ENCODE data around the gene PLXNB2. TPM values are rescaled to one million over a fixed set of nuclear protein-coding genes. Genes with fewer than 3 reads are reported as not detected.
"Not testable (repeated sequence)": the region's sequence is repeated elsewhere in the genome, so short reads cannot be mapped to it uniquely, and the experiment has no call there.

The PLXNB2 gene
- total RNA-seq, 1 experiment from 2014 or later = 353 TPM

DNA sequence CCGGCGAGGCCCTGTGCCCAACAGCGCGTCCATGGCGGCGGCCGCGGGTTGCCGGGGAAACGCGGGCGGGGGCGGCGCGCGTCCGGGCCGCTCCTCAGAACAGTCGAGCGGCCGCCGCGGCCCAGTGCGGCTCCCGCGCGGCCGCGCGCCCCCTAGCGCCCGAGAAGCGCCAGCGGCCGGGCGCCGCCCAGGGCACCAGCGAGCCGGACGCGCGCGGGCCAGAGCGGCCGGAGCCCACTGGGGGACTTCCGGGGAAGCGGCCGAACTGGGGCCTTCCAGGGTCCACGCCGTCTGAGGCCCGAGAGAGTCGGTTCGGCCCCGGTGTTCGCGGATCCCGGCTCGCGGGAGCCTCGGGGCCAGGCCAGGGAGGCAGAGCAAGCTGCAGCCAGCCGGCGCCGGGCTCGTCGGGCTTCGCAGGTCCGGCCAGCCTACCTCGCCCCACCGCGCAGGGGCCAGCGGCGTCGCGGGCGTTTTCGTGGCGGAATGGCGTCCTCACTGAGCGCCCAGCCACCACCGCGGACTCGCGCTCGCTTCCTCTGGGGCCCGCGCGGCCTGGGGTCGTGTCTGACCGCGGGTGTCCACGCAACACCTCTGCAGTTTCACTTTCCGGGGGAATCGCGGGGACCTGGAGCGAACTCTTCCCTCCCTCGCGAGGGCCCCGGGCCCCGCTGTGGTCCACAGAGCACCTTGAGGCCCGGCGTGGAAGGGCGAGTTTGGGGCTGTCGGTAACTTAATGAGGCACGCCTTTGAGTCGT, 19.7 kb upstream of the PLXNB2 start, which contains the start of gene DENND6B:
Gene DENND6B (minus strand): TSS at position 57 of the 755 bp plus-strand sequence. CDS start 24 bp downstream, at position 33.
- DNase-seq (ENCODE audit: low read depth) = peak; percentile 80
- in situ Hi-C loops (cut with HindIII; ENCODE audit: low pct_unique_long_range_greater_than_20kb, low sequenced_read_pairs) = no loop called here

DNA sequence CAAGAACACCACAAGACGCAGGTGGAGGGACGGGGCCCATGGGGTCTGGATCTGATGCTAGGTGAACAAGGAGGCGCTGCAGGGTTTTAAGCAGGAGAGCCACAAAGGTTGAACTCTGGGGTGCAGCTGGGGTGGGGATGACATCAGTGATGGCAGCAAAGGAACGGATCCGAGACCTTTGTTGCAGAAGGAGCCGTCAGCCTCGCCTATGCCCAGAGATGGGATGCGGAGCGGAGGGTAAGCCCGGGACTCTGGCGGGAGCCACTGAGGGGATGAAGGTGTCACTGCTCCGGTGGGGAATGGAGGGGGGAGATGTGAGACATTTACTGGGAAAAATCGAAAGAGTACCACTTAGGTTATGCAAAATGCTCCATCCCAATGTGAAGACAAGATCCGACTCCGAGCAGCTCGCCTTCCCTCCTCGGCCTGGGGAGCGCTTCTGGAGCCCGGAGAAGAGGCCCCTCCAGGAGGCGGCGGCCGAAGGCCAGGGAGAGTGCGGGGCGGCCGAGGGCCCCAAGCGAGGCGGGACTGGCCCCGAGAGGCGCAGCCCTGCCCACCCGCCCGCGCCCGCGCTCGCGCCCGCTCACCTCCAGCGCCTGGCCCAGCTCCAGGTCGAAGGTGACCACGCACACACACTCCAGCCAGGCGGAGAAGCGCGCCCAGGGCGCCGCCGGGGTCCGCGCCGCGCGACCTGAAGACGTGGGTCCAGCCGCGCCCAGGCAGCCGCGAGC, 18.9 kb upstream of the PLXNB2 start:
- no peak for DNase-seq (ENCODE audit: low read depth)
- in situ Hi-C loops (cut with HindIII; ENCODE audit: low pct_unique_long_range_greater_than_20kb, low sequenced_read_pairs) = no loop called here

DNA sequence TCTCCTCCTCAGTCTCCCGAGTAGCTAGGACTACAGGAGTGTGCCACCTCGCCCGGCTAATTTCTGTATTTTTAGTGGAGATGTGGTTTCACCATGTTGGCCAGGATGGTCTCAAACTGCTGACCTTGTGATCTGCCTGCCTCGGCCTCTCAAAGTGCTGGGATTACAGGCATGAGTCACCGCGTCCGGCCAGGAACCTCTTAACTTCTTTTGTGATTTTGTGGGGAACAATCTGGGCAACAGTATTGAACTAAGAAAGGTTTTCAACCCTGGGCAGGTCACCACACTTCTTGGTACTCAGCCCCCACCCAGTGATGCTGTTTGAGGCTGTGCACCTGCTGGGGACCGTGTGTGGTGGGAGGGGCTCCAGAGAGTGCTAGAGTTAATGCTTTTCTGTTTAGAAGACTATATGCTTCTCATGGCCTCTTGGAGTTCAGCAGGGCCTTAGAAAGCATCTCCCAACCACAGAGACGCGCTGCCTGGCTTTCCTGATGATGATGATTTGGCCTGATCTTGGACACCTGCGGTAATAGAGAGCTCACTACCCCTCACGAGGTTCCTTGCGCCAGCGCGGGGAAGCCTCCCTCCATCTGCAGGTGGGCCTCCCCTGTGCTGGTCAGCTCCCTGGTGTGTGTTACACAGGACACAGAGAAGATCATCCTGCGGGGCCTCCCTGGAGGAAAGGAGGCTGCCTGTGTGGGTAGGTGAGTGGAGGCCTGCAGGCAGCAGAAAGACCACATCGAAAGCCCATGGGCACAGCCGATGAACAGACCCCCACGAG, 18.2 kb upstream of the PLXNB2 start:
- in situ Hi-C loops (cut with HindIII; ENCODE audit: low pct_unique_long_range_greater_than_20kb, low sequenced_read_pairs) = no loop called here
- no peak for DNase-seq (ENCODE audit: low read depth)

DNA sequence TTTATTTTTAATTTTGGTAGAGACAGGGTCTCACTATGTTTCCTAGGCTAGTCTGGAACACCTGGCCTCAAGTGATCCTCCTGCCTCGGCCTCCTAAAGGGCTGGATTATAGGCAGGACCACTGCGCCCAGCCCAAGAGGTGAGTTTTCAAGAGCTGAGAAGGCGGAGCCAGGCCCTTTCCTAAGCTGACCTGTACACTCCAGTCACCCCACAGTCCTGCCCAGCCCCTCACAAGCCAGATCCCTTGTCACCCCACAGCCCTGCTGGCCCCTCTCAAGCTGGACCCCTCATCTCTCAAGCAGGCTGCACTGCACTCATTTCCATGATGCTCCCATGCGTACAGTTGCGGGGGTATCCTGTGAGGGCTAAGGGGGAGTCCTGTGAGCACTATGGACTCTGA, 16.5 kb upstream of the PLXNB2 start:
- in situ Hi-C loops (cut with HindIII; ENCODE audit: low pct_unique_long_range_greater_than_20kb, low sequenced_read_pairs) = no loop called here
- no peak for DNase-seq (ENCODE audit: low read depth)

DNA sequence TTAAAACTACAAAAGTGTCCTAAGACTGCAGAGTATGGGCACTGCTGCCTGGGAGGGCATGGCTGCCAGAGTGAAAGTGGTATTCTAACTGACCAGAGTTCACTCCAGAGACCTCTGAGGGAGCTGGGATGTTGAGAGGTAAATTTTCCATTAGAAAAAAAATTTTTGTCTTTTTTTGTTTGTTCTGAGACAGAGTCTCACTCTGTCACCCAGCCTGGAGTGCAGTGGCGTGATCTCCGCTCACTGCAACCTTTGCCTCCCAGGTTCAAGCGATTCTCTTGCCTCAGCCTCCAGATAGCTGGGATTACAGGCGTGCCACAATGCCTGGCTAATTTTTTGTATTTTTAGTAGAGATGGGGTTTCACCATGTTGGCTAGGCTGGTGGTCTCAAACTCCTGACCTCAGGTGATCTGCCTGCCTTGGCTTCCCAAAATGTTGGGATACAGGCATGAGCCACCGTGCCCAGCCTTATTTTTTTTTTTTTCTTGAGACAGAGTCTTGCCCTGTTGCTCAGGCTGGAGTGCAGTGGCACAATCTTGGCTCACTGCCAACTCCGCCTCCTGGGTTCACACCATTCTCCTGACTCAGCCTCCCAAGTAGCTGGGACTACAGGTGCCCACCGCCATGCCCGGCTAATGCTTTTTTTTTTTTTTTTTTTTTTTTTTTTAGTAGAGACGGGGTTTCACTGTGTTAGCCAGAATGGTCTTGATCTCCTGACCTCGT, 15.1 kb upstream of the PLXNB2 start:
- DNase-seq (ENCODE audit: low read depth); in situ Hi-C loops (cut with HindIII; ENCODE audit: low pct_unique_long_range_greater_than_20kb, low sequenced_read_pairs): not testable (repeated sequence)

DNA sequence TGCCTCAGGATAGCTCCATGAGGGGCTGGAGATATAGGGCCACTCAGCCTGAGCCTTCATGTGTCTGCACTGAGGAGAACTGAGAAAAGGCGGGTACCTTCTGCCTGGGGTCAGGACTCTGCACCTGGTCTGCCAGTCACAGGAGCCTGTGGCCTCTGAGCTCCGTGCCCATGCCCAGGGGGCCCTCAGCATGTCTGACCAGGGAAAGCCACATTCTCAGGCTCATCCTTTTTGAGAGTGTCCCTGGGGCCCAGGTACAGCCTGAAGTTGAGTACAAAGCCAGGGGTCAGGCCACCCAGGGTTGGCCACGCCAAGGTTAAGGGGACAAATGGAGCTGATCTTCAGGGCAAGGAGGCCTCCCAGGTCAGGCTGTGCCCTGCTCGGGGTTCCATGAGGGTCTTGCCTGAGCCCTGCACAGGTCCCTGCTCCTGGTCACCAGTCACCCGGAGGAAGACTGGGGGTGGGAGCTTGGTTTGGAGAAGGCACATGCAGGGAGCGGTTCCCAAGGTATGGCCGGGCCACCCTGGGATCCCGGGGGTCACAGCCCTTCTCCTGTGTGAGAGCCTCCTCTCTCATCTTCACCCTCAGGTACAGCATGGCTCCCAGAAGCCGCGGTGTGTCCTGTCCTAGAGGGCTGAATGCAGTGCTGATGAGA, 13.4 kb upstream of the PLXNB2 start:
- in situ Hi-C loops (cut with HindIII; ENCODE audit: low pct_unique_long_range_greater_than_20kb, low sequenced_read_pairs) = no loop called here

DNA sequence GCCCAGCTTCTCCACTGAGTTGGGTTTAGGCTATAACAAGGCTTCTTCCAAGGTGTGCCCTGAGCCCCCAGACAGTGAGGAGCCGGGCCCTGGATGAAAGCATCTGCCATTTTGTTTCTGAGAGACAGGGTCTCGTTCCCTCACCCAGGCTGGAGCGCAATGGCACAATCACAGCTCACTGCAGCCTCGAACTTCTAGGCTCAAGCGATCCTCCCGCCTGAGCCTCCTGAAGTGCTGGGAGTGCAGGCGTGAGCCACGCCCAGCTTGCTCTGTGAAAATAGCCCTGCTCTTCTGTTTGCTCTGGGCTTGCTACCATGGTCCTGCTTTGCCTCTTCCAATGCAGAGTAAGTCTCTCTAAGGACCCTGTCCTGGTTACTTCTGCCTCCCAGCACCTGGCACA, 12.7 kb upstream of the PLXNB2 start:
- in situ Hi-C loops (cut with HindIII; ENCODE audit: low pct_unique_long_range_greater_than_20kb, low sequenced_read_pairs) = no loop called here
- DNase-seq (ENCODE audit: low read depth) = no peak

More for the DNA sequence above, 13.4 kb upstream of the PLXNB2 start:
- no peak for DNase-seq (ENCODE audit: low read depth)

DNA sequence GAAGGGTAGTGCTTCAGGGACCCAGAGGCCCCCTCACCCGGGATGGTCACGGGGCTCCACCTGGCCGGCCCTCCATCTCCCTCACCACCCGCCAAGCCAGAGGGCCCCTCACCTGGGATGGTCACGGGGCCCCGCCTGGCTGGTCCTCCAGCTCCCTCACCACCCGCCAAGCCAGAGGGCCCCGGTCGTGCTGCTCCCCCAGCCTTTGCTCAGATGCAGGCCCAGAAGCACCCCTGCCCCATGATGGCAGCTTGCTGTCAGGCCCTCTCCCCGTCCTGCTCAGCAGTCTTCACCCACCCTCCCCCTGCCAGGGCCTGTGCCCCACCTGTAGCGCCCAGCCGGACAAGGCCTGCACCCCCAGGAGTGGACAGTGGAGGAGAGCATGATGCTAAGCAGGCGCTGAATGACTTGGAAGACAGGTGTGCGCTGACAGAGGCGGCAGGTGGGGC, 12.1 kb upstream of the PLXNB2 start:
- in situ Hi-C loops (cut with HindIII; ENCODE audit: low pct_unique_long_range_greater_than_20kb, low sequenced_read_pairs) = no loop called here
- no peak for DNase-seq (ENCODE audit: low read depth)

DNA sequence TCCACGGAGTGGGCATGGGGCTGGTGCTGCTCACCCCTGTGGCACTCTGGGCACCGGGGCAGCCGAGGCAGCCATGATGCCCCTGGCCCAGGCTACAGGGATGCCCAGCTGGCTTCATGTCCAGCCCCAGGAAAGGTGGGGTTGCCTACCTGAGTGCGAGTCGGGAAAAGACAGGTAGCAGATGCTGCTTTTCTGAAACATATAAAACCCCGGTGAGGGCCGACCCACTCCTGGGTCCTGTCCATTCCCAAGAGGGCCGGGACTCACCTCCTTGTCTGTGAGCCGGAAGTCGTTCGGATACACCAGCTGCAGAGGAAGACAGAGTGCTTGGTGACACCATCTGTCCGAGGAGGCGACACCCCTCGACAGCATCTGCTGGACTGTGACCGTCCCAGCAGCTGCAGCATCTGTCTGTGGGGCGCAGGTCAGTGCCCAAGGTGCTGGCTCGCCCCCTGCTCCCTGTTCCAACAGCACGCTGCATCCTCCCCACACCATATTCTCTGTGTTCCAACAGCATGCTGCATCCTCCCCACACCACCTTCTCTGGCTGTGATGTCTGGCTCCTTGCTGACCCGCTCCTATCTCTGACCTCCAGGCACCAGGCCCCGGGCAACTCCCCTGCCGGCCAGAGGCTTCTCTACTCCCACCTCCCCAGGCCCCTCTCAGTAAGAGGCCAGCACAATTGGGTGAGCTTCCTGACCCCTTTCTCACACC, 11.4 kb upstream of the PLXNB2 start:
- in situ Hi-C loops (cut with HindIII; ENCODE audit: low pct_unique_long_range_greater_than_20kb, low sequenced_read_pairs) = no loop called here
- DNase-seq (ENCODE audit: low read depth) = no peak

DNA sequence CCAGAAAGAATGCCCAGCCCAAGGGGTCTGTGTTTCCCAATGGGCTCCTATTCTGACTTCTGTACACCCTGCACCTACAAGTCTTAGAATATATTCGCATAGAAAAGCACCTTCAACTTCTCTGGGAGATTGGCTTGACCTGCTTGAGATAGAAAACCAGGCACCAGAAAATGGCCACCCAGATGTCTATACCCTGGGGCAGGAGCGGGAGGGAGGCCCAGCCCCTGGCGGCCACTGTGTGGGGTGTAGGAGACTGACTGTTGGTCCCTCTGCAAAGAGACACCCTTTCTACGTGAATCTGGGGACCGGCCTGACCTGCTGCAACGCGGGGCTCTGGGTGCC, 10.9 kb upstream of the PLXNB2 start:
- in situ Hi-C loops (cut with HindIII; ENCODE audit: low pct_unique_long_range_greater_than_20kb, low sequenced_read_pairs) = no loop called here
- DNase-seq (ENCODE audit: low read depth) = no peak

DNA sequence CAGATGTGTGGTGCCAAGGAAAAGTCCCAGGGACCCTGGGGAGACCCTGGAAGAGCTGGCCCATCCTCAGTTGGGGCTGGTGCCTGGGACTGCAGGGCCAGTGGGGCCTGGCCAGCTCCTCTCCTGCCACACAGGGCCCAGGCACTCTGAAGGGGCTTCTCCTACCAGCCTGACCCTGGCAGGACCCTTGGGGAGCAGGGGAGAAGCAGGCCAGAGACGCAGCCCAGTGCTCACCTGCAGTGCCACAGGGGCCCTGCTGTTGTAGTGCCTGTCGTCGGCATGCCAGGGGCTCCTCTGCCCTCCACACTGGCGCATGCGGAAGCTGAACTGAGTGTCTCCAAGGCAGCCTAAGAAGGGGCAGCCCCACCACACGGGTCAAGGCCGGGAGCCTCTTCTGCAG, 10.2 kb upstream of the PLXNB2 start:
- in situ Hi-C loops (cut with HindIII; ENCODE audit: low pct_unique_long_range_greater_than_20kb, low sequenced_read_pairs) = no loop called here
- no peak for DNase-seq (ENCODE audit: low read depth)

DNA sequence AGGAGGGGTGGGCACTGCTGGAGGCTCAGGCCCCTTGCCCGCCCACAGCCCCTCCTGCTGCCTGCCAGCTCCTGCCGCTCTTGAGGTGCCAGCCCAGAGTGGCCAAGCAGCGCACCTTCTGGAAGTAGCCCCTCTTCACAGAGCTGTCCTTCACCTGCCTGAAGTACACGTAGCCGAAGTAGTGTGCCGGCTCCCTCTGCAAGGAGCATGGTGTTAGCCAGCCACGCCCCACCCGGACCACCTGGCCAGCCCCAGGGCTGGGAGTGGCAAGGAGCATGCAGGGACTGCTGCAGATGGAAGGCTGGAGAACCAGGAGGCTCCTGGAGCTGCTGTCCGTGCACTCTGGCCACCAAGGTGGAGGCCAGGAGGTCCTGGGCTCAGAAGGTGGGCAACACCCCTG, 9.7 kb upstream of the PLXNB2 start:
- in situ Hi-C loops (cut with HindIII; ENCODE audit: low pct_unique_long_range_greater_than_20kb, low sequenced_read_pairs) = no loop called here
- DNase-seq (ENCODE audit: low read depth) = no peak

DNA sequence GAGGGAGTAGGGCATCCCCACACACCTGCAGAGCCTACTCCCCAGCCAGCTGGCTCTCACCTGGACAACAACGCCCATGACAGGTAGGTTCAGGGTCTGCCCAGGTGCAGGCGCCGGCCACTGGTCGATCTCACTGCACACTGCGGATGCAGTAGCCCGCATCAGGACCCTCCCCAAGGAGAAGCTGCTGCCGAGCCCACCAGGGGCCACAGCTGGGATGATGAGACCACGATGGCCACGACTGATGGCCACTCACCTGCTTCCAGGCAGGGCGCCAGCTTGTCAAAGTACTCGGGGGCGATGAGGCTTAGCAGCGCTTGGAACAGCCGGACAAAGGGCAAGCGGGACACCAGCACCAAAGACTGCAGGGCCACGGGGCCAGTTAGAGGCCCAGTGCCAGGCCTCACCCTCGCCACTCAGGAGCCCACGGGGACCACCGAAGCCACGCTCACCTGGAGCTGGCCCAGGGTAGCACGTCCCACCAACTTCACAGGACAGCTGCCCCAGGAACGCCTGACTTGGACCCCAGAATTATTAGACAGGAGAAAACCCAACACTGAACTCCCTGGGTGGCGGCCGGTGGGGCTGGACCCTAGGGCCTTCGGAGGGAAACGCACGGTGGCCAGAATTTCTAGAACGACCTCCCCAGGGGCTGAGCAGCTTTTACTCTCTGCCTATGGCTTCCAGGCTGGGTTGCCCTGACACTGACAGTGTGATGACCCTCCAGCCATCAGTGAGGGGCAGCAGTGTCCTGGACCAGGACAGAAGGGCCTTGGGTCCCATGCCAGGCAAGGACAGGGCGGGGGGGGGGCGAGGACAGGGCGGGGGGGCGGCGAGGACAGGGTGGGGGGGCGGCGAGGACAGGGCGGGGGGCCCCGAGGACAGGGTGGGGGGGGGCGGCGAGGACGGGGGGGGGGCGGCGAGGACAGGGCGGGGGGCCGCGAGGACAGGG, 8.9 kb upstream of the PLXNB2 start:
- in situ Hi-C loops (cut with HindIII; ENCODE audit: low pct_unique_long_range_greater_than_20kb, low sequenced_read_pairs) = no loop called here
- DNase-seq (ENCODE audit: low read depth) = no peak

DNA sequence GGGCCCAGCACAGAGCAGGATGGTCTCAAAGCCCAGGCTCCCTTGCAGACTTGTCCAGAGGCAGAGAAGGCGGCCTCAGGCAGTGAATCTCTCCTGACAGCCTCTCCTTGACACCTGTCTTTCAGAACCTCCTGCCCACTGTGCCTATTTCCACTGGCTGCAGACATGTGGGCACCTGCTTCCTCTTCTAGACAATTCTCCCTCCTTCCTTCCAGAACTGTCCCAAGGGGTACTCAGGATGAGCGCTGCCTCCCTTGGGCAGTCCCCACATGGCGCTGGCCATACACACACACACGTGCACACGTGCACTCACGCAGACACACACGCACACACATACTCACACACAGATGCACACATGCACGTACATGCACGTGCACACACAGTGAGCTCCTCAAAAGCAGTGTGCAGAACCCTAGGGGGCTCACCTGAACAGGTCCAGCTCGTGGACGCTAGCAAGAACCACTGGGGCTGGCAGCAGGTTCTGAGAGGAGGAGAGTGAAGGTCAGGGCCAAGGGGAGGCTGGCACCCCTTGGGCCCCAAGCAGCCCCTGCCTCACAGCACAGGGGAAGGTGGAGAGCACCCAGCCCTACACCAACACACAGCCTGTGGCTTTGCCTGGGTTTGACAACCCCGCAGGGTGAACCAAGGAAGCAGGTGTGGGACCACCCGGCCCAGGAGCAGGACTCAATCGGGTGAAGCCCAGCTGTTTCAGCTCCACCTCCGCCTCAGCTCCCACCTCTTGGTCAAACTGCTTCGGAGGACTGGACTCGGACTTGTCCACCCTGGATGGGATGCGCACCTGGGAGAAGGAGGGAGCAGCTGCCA, 8.1 kb upstream of the PLXNB2 start:
- in situ Hi-C loops (cut with HindIII; ENCODE audit: low pct_unique_long_range_greater_than_20kb, low sequenced_read_pairs) = no loop called here

DNA sequence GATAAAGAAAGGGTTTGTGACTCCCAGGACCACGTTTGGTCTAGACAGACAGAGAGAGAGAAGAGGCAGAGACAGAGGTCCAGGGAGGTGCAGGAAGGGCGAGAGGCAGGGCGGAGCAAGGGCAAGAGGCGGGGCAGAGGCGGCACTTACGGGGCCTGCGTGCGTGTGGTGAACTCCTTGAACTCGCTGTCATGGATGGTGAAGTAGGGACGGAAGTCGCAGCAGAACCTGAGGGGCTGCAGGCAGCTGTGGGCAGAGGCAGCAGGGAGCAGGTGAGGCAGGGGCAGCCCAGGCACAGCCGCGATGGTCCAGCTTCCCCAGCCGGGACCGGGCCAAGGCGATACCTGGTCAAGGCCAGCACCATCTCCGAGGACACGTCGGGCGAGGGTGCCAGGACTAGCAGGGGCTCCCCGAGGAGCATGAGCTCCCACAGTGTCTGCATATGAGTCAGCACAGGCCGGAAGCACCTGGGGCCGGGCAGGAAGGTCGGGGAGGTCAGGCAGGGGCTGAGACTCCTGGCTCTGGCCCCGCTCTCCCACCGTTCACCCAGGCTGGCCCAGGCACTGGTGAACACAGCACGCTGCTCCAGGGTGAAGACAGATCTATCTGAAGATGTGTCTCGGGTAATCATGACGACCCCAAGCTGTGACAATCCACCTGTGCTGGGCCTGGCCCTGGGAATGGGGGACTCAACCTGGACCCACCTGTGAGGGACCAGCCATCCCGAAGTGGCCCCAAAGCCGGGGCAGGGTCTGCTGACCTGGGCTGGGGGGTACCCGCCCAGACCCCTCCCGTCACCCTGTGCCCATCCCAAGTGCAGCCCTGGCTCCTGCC, 7.2 kb upstream of the PLXNB2 start:
- in situ Hi-C loops (cut with HindIII; ENCODE audit: low pct_unique_long_range_greater_than_20kb, low sequenced_read_pairs) = no loop called here

More for the DNA sequence above, 8.1 kb upstream of the PLXNB2 start:
- no peak for DNase-seq (ENCODE audit: low read depth)

More for the DNA sequence above, 7.2 kb upstream of the PLXNB2 start:
- peak; percentile 76 for DNase-seq (ENCODE audit: low read depth)

Measured in Caki2 (cell line).